HG03175 (cell line): ENCODE results near the gene SLC47A2.

Source experiments
- ATAC-seq: cut with Tn5 transposase; IDR thresholded peaks from one replicate; pipeline ENCODE4 v1.9.1; 2021; ENCODE audit warnings: mild to moderate bottlenecking, moderate library complexity; ENCODE audit not compliant: unreplicated experiment

Gene SLC47A2

GRCh38 chr17:19728084-19728495 is 11.7 kb upstream of the SLC47A2 start:
- no peak for ATAC-seq

- no peak for ATAC-seq
Measured at GRCh38 chr17:19727501-19728078, 11.2 kb upstream of the SLC47A2 start.

GRCh38 chr17:19726631-19727376 is 10.4 kb upstream of the SLC47A2 start:
- ATAC-seq = no peak

GRCh38 chr17:19725486-19725885 is 9.1 kb upstream of the SLC47A2 start:
- ATAC-seq = no peak

- no peak for ATAC-seq
Measured at GRCh38 chr17:19724501-19725420, 8.4 kb upstream of the SLC47A2 start.

GRCh38 chr17:19723964-19724363 is 7.6 kb upstream of the SLC47A2 start:
- ATAC-seq = no peak

GRCh38 chr17:19720631-19721426 is 4.4 kb upstream of the SLC47A2 start:
- no peak for ATAC-seq

- no peak for ATAC-seq
Measured at GRCh38 chr17:19720210-19720475, 3.8 kb upstream of the SLC47A2 start.

- ATAC-seq = no peak
Measured at GRCh38 chr17:19719355-19720209, 3.2 kb upstream of the SLC47A2 start.

- ATAC-seq = no peak
Measured at GRCh38 chr17:19718613-19719354, 2.4 kb upstream of the SLC47A2 start.

- ATAC-seq = no peak
Measured at GRCh38 chr17:19718041-19718612, 1.7 kb upstream of the SLC47A2 start.

- ATAC-seq = no peak
Measured at GRCh38 chr17:19717411-19717908, 1.1 kb upstream of the SLC47A2 start.

- ATAC-seq = no peak
Measured at GRCh38 chr17:19717031-19717360, 612 bp upstream of the SLC47A2 start.

- ATAC-seq = no peak
Measured at GRCh38 chr17:19714542-19715411, 1.6 kb downstream of the SLC47A2 start.

GRCh38 chr17:19713901-19714361 is 2.5 kb downstream of the SLC47A2 start:
- no peak for ATAC-seq

GRCh38 chr17:19713462-19713861 is 2.9 kb downstream of the SLC47A2 start:
- ATAC-seq = no peak

- no peak for ATAC-seq
Measured at GRCh38 chr17:19712436-19713004, 3.9 kb downstream of the SLC47A2 start.

GRCh38 chr17:19709841-19710240 is 6.5 kb downstream of the SLC47A2 start:
- no peak for ATAC-seq
